ENCODE measurements around the gene IVD.

- TF ChIP-seq SUZ12 (IDR thresholded peaks at IDR 0.05; ENCODE audit: extremely low read depth, insufficient read depth, insufficient read length) = no peak
- TF ChIP-seq ZNF274 (IDR thresholded peaks at IDR 0.05; ENCODE audit: low read depth, low read length) = no peak
- no peak for TF ChIP-seq YY1 (IDR thresholded peaks at IDR 0.05; ENCODE audit: insufficient read depth, insufficient read length)
Observed at GRCh38 chr15:40469776-40470390, 64.3 kb downstream of the IVD start.

Measured in NT2/D1 (cell line).